DOHH2 (cell line): ENCODE measurements around the gene IER5L.

Source experiments
- H3F3A ChIP-seq: fragments of 200-600 bp; sonication (generic), shearing (Covaris generic); 2 replicates; pipeline ENCODE4 v1.6.0; 2016; ENCODE audit warnings: antibody characterized with exemption, mild to moderate bottlenecking; ENCODE audit not compliant: control insufficient read depth, insufficient read depth
- H3K27ac ChIP-seq: fragments of 200-600 bp; sonication (generic); 2 replicates; pipeline ENCODE4 v1.5.1; 2014; ENCODE audit warnings: low read depth, mild to moderate bottlenecking, low read length, moderate library complexity
- H3K27me3 ChIP-seq: fragments of 200-600 bp; sonication (generic); 2 replicates; pipeline ENCODE4 v1.6.1; 2014; ENCODE audit warnings: mild to moderate bottlenecking, low read length, mixed read lengths; ENCODE audit not compliant: control insufficient read depth
- H3K36me3 ChIP-seq: fragments of 200-600 bp; sonication (generic); 2 replicates; pipeline ENCODE4 v1.6.1; 2014; ENCODE audit warnings: mild to moderate bottlenecking, low read length, moderate library complexity, mixed read lengths; ENCODE audit not compliant: control insufficient read depth
- H3K4me1 ChIP-seq: fragments of 200-600 bp; sonication (generic); 2 replicates; pipeline ENCODE4 v1.6.1; 2014; ENCODE audit warnings: mild to moderate bottlenecking, low read length, mixed read lengths; ENCODE audit not compliant: control insufficient read depth
- H3K4me2 ChIP-seq: fragments of 200-600 bp; sonication (generic); 2 replicates; pipeline ENCODE4 v1.6.0; 2014; ENCODE audit warnings: mild to moderate bottlenecking, low read length, moderate library complexity
- H3K4me3 ChIP-seq: fragments of 200-600 bp; sonication (generic); 2 replicates; pipeline ENCODE4 v1.5.1; 2014; ENCODE audit warnings: mild to moderate bottlenecking, low read length, mixed read lengths
- H3K79me2 ChIP-seq: fragments of 200-600 bp; sonication (generic); 2 replicates; pipeline ENCODE4 v1.6.1; 2014; ENCODE audit warnings: mild to moderate bottlenecking, low read length, mixed read lengths; ENCODE audit not compliant: control insufficient read depth
- H3K9me2 ChIP-seq: fragments of 200-600 bp; sonication (generic); replicated peaks from 2 replicates; pipeline ENCODE4 v1.6.1; 2014; ENCODE audit warnings: mild to moderate bottlenecking, low read length, mixed read lengths; ENCODE audit not compliant: control insufficient read depth
- H3K9me3 ChIP-seq: fragments of 200-600 bp; sonication (generic); 2 replicates; pipeline ENCODE4 v1.6.1; 2014; ENCODE audit warnings: antibody characterized with exemption, low read length, mixed read lengths; ENCODE audit not compliant: control insufficient read depth, insufficient read depth
- H4K20me1 ChIP-seq: fragments of 200-600 bp; sonication (generic); 2 replicates; pipeline ENCODE4 v1.6.0; 2014; ENCODE audit warnings: low read depth, mild to moderate bottlenecking, antibody characterized with exemption, low read length, moderate library complexity; ENCODE audit not compliant: control insufficient read depth, insufficient read depth
- CTCF ChIP-seq: fragments of 200-600 bp; sonication (generic); IDR thresholded peaks from one replicate; pipeline ENCODE4 v1.5.1; 2014; ENCODE audit warnings: antibody characterized with exemption, mild to moderate bottlenecking, low read depth, low read length; ENCODE audit not compliant: poor library complexity, severe bottlenecking
- EZH2phosphoT487 ChIP-seq: fragments of 200-600 bp; sonication (generic); IDR thresholded peaks from 2 replicates; pipeline ENCODE4 v1.6.1; 2017; ENCODE audit warnings: borderline replicate concordance, mild to moderate bottlenecking, antibody characterized with exemption, low read length, moderate library complexity, mixed read lengths

IER5L gene

DNA sequence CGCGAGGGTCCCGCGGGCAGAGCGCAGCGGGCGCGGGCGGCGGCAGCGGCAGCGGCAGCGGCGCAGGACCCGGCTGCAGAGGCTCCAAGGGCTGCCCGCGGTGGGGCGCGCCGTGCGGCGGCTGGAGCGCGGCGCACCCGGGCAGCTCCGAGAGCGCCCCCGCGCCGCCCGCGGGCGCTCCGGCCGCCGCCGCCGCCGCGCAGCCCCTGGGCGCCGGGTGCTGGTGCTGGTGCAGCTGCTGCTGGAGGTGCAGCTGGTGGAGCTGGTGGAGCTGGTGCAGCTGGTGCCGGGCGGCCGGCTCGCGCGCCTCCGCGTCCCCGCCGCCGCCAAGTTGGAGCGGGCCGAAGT, 644 bp downstream of the IER5L start:
- TF ChIP-seq CTCF (no peak), EZH2phosphoT487 (no peak)
- Histone ChIP-seq H3K9me2 (no peaks in the 10 kb centered on the region), H3K4me1 (peaks cover 43% of the 10 kb centered on the region), H3K27me3 (peaks cover 72% of the 10 kb centered on the region), H4K20me1 (0 out of 2 replicates have a peak, but pooled peaks cover 2% of the 10 kb centered on the region), H3K36me3 (no peaks in the 10 kb centered on the region), H3K79me2 (no peaks in the 10 kb centered on the region), H3K27ac (no peak overlapping the region), H3K4me2 (peak overlapping the region; percentile 68), H3K9me3 (no peaks in the 10 kb centered on the region), H3K4me3 (peak overlapping the region; percentile 70), H3F3A (peaks cover 7% of the 10 kb centered on the region; the same call in 1 of the 2 replicates)

DNA sequence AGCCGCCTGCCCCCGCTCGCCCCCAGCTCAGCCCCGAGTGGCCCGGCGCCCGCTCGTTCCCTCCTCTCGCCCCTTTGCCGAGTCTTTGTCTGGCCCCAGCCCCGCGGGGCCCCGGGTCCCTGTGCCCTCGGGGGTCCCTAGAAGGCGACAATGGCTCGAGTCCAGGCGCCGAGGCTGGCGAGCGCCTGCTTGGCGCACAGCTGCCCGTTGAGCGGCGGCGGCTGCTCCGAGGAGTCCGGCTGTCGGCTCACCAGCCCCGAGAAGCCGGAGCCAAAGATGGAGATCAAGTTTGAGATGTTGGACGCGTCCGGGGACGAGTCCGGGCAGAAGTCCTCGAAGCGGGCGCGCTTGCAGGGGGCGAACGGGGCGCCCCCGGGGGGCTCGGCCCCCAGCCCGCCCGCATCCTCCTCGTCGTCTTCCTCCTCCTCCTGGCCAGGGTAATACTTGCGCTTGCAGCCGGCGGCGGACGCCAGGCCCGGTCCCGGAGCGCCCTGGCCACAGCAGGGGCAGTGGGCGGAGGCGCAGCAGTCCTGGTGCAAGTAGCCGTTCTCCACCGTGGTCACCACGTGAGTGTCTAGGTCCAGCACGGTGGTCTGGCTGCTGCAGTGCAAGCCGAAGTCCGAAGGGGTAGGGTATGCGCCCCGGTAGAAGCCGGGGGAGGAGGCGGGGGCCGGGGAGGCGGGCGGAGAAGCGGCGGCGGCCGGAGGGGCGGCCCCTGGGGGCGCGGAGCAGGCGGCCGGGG, 1.2 kb downstream of the IER5L start:
- Histone ChIP-seq H3K79me2 (no peaks in the 10 kb centered on the region), H3K9me3 (no peaks in the 10 kb centered on the region), H3K4me2 (peak overlapping the region; percentile 99), H3K27me3 (peaks cover 77% of the 10 kb centered on the region), H4K20me1 (0 out of 2 replicates have a peak, but pooled peaks cover 2% of the 10 kb centered on the region), H3F3A (peaks cover 7% of the 10 kb centered on the region; the same call in 1 of the 2 replicates), H3K4me1 (peaks cover 43% of the 10 kb centered on the region), H3K9me2 (no peaks in the 10 kb centered on the region), H3K27ac (no peak overlapping the region), H3K36me3 (no peaks in the 10 kb centered on the region), H3K4me3 (peak overlapping the region; percentile 47)
- peak; percentile 97; the same call in 1 of the 2 replicates for TF ChIP-seq EZH2phosphoT487
- no peak for TF ChIP-seq CTCF

DNA sequence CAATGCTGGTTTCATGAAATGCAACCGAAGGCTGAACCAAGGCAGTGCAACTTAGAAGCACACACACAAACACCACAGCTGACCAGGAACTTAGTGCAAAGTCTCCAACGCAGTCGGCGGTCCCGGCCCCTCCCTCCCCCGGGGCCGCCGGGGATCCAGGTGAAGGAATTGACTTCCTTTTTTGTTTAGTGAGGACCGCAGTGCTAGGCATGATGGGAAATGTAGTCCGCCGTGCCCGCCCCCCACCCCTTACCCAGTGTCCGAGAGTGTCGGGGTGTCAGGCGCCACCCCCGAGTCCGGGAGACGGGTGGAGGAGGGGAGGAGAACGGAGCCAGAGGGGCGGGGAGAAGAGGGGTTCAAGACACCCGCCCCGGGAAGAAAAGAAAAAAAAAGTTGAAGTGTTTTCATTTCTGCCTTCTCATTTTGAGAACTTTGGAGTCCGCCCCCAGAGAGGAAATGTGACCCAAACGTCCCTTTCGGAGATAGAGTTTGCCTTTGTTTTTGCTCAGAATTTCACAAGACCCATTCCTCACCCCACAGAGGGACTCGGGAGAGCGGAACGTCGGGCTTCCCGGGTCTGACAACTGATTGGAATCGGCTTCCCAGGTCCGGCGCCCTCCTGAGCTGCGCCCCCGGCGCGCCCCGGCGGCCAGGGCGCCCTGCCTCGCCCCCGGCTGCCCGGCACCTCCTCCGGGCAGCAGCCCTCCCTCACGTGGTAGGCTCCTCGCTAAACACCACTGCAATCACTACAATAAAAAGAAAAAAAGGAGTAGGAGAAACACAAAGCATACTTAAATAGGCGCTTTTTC, 2.0 kb downstream of the IER5L start:
- Histone ChIP-seq H3K4me2 (peak overlapping the region; percentile 99), H3K9me2 (no peaks in the 10 kb centered on the region), H3K27me3 (peaks cover 77% of the 10 kb centered on the region), H3K27ac (no peak overlapping the region), H3K4me1 (peaks cover 43% of the 10 kb centered on the region), H3K4me3 (peak overlapping the region; percentile 72), H3K9me3 (no peaks in the 10 kb centered on the region), H3F3A (peaks cover 7% of the 10 kb centered on the region; the same call in 1 of the 2 replicates), H3K79me2 (no peaks in the 10 kb centered on the region), H3K36me3 (no peaks in the 10 kb centered on the region), H4K20me1 (0 out of 2 replicates have a peak, but pooled peaks cover 2% of the 10 kb centered on the region)
- TF ChIP-seq CTCF (no peak), EZH2phosphoT487 (peak; percentile 84; the same call in 1 of the 2 replicates)
